ENCODE results near the gene USP9X.

Gene USP9X

GRCh38 chrX:41085878-41086626 is 807 bp downstream of the USP9X start (continued):
- TF ChIP-seq ZNF580 (tag by site-specific recombination; IDR thresholded peaks at IDR 0.05) (no peak), ZNF335 (tag by site-specific recombination; conservative IDR thresholded peaks at IDR 0.05) (peak; percentile 46), ZNF501 (tag by site-specific recombination; IDR thresholded peaks at IDR 0.05) (0 out of 2 replicates have a peak, but pooled peaks have one; percentile 59), MEIS1 (CRISPR knock-in tag; IDR thresholded peaks at IDR 0.05; ENCODE audit: borderline replicate concordance) (peak; percentile 47; the same call in 1 of the 2 replicates), PBX3 (CRISPR knock-in tag; IDR thresholded peaks at IDR 0.05) (peak; percentile 71), ZNF155 (tag by site-specific recombination; IDR thresholded peaks at IDR 0.05) (no peak), SP2 (tag by site-specific recombination; IDR thresholded peaks at IDR 0.05) (peak; percentile 69), ZFP69B (tag by site-specific recombination; IDR thresholded peaks at IDR 0.05) (no peak), ZNF624 (tag by site-specific recombination; IDR thresholded peaks at IDR 0.05) (no peak), ZNF2 (tag by site-specific recombination; IDR thresholded peaks at IDR 0.05) (no peak), SP3 (tag by site-specific recombination; IDR thresholded peaks at IDR 0.05) (peak; percentile 66), ZFHX2 (tag by site-specific recombination; conservative IDR thresholded peaks at IDR 0.05) (peak; percentile 66), ZNF660 (tag by site-specific recombination; IDR thresholded peaks at IDR 0.05) (peak; percentile 77; the same call in 1 of the 2 replicates), HOXD13 (CRISPR knock-in tag; IDR thresholded peaks at IDR 0.05; ENCODE audit: borderline replicate concordance) (0 out of 2 replicates have a peak, but pooled peaks have one; percentile 53), ZNF184 (tag by site-specific recombination; IDR thresholded peaks at IDR 0.05) (0 out of 2 replicates have a peak, but pooled peaks have one; percentile 13), ZNF768 (tag by site-specific recombination; IDR thresholded peaks at IDR 0.05) (no peak), ZSCAN4 (tag by site-specific recombination; IDR thresholded peaks at IDR 0.05) (no peak), FEZF1 (tag by site-specific recombination; IDR thresholded peaks at IDR 0.05) (no peak), ZNF791 (tag by site-specific recombination; IDR thresholded peaks at IDR 0.05) (no peak), ZNF639 (tag by site-specific recombination; IDR thresholded peaks at IDR 0.05) (no peak), ZBTB26 (tag by site-specific recombination; optimal IDR thresholded peaks at IDR 0.05) (peak; percentile 74), GLIS1 (tag by site-specific recombination; IDR thresholded peaks at IDR 0.05) (peak; percentile 60; the same call in 1 of the 2 replicates), ZNF596 (tag by site-specific recombination; IDR thresholded peaks at IDR 0.05) (peak; percentile 62; the same call in 1 of the 2 replicates), AEBP2 (tag by site-specific recombination; IDR thresholded peaks at IDR 0.05; ENCODE audit: borderline replicate concordance) (no peak), ZNF701 (tag by site-specific recombination; IDR thresholded peaks at IDR 0.05) (no peak), SP7 (tag by site-specific recombination; IDR thresholded peaks at IDR 0.05) (0 out of 2 replicates have a peak, but pooled peaks have one; percentile 8), ZNF398 (tag by site-specific recombination; IDR thresholded peaks at IDR 0.05) (peak; percentile 80), GLIS2 (tag by site-specific recombination; IDR thresholded peaks at IDR 0.05) (peak; percentile 91), ZNF561 (tag by site-specific recombination; IDR thresholded peaks at IDR 0.05; ENCODE audit: borderline replicate concordance) (peak; percentile 62; the same call in 1 of the 2 replicates), KLF1 (tag by site-specific recombination; IDR thresholded peaks at IDR 0.05) (peak; percentile 8; the same call in 1 of the 2 replicates), ZSCAN30 (tag by site-specific recombination; IDR thresholded peaks at IDR 0.05) (peak; percentile 46; the same call in 1 of the 2 replicates)
